ENCODE measurements around the gene CTPS2.

GRCh38 chrX:16705370-16705769 lies 7.1 kb downstream of the CTPS2 start:
- TF ChIP-seq, protein P1, sequence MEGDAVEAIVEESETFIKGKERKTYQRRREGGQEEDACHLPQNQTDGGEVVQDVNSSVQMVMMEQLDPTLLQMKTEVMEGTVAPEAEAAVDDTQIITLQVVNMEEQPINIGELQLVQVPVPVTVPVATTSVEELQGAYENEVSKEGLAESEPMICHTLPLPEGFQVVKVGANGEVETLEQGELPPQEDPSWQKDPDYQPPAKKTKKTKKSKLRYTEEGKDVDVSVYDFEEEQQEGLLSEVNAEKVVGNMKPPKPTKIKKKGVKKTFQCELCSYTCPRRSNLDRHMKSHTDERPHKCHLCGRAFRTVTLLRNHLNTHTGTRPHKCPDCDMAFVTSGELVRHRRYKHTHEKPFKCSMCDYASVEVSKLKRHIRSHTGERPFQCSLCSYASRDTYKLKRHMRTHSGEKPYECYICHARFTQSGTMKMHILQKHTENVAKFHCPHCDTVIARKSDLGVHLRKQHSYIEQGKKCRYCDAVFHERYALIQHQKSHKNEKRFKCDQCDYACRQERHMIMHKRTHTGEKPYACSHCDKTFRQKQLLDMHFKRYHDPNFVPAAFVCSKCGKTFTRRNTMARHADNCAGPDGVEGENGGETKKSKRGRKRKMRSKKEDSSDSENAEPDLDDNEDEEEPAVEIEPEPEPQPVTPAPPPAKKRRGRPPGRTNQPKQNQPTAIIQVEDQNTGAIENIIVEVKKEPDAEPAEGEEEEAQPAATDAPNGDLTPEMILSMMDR (IDR thresholded peaks at IDR 0.05): no peak
- no peak for TF ChIP-seq POLR2A (IDR thresholded peaks at IDR 0.05)

Measured in thyroid gland (tissue), 4 donors.